Measurements from ENCODE around the gene PPP2R5C.

The PPP2R5C gene

GRCh38 chr14:101961011-101961721 lies 199.7 kb downstream of the PPP2R5C start:
- peak; percentile 98 for TF ChIP-seq CTCF (IDR thresholded peaks at IDR 0.05; ENCODE audit: insufficient read depth, low read length, poor library complexity, severe bottlenecking)

DNA sequence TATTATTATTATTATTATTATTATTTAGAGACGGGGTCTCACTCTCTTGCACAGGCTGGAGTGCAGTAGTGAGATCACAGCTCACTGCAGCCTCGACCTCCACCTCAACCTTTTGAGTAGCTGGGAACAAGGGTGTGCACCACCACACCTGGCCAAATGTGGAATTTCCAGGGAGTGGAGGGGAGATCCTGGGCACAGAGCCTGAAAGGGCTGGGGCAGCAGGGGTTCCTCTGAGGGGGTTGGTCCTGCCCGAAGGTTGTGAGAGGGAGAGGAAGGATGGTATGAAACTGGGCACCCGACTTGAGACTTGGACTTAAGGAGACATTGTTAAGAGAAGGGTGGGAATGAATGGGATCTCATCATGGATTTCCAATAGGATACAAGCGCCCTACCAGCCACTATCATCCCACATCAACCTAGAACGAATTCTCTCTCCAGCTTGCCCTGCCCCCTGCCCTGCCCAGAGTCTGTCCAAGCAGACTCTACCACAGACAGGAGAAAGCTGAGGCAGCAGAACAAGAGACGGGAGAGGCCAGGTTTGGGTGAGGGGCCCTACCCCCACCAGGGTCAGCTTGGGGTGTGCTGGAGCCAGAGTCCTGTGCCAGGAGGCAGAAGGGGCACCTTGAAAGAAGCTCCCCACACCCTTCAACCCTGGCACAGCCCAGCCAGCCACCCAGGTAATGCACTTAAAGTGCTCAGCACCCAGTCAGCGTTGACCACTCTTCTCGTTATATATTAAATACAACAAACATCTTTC lies 200.4 kb downstream of the PPP2R5C start:
- DNase-seq (ENCODE audit: extremely low read depth, insufficient read length): no peak
- Histone ChIP-seq H3K27me3 (replicated peaks; ENCODE audit: control insufficient read depth, insufficient read depth, low read length) (no peaks in the 10 kb centered on the region), H3K36me3 (ENCODE audit: control insufficient read depth, insufficient read depth, low read length) (no peaks in the 10 kb centered on the region), H3K4me3 (replicated peaks; ENCODE audit: low read depth, low read length) (no peak overlapping the region)
- TF ChIP-seq CTCF (IDR thresholded peaks at IDR 0.05; ENCODE audit: insufficient read depth, low read length, poor library complexity, severe bottlenecking): no peak

More at GRCh38 chr14:101961011-101961721, 199.7 kb downstream of the PPP2R5C start:
- DNase-seq (ENCODE audit: extremely low read depth, insufficient read length): peak; percentile 52
- Histone ChIP-seq H3K27me3 (replicated peaks; ENCODE audit: control insufficient read depth, insufficient read depth, low read length) (no peaks in the 10 kb centered on the region), H3K36me3 (ENCODE audit: control insufficient read depth, insufficient read depth, low read length) (no peaks in the 10 kb centered on the region), H3K4me3 (replicated peaks; ENCODE audit: low read depth, low read length) (no peak overlapping the region)

GRCh38 chr14:101962503-101962874 lies 201.0 kb downstream of the PPP2R5C start:
- no peak overlapping the region for H3K4me3 ChIP-seq (replicated peaks; ENCODE audit: low read depth, low read length)
- no peak for TF ChIP-seq CTCF (IDR thresholded peaks at IDR 0.05; ENCODE audit: insufficient read depth, low read length, poor library complexity, severe bottlenecking)
- DNase-seq (ENCODE audit: extremely low read depth, insufficient read length): no peak
- no peaks in the 10 kb centered on the region for H3K36me3 ChIP-seq (ENCODE audit: control insufficient read depth, insufficient read depth, low read length)
- H3K27me3 ChIP-seq (replicated peaks; ENCODE audit: control insufficient read depth, insufficient read depth, low read length): no peaks in the 10 kb centered on the region

DNA sequence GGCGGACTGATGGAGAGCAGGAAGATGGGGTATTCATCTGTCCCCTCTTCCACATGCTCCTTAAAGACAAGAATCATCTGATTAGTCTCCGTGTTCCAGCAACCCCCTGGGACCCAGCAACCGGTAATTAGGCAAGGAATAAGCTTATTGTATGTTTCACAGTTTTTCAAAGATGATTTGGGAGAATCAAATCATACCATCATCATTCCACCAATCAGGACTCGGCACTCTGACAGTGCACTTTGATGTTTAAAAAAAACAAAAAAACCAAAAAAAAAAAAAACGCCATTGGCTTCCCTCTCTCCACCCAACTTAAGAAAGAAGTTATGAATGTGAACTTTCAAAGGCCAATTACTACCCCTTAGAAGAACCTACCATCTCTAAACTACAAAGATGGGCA lies 201.5 kb downstream of the PPP2R5C start:
- no peak for TF ChIP-seq CTCF (IDR thresholded peaks at IDR 0.05; ENCODE audit: insufficient read depth, low read length, poor library complexity, severe bottlenecking)
- H3K36me3 ChIP-seq (ENCODE audit: control insufficient read depth, insufficient read depth, low read length): no peaks in the 10 kb centered on the region
- H3K27me3 ChIP-seq (replicated peaks; ENCODE audit: control insufficient read depth, insufficient read depth, low read length): no peaks in the 10 kb centered on the region
- DNase-seq (ENCODE audit: extremely low read depth, insufficient read length): no peak
- no peak overlapping the region for H3K4me3 ChIP-seq (replicated peaks; ENCODE audit: low read depth, low read length)

- no peak for DNase-seq (ENCODE audit: extremely low read depth, insufficient read length)
- H3K4me3 ChIP-seq (replicated peaks; ENCODE audit: low read depth, low read length): 0 out of 2 replicates have a peak overlapping the region, but pooled peaks have one; percentile 7
- no peak for TF ChIP-seq CTCF (IDR thresholded peaks at IDR 0.05; ENCODE audit: insufficient read depth, low read length, poor library complexity, severe bottlenecking)
Measured at GRCh38 chr14:101963656-101964296, 202.3 kb downstream of the PPP2R5C start.

More at GRCh38 chr14:101963656-101964296, 202.3 kb downstream of the PPP2R5C start:
- H3K36me3 ChIP-seq (ENCODE audit: control insufficient read depth, insufficient read depth, low read length): no peaks in the 10 kb centered on the region
- no peaks in the 10 kb centered on the region for H3K27me3 ChIP-seq (replicated peaks; ENCODE audit: control insufficient read depth, insufficient read depth, low read length)
